Muscle layer of duodenum (tissue), 2 donors: Measurements from ENCODE around the gene CD109.

ENCODE experiments used
- H3K27ac ChIP-seq: one replicate; pipeline ENCODE4 v1.7.0; 2013; ENCODE audit warnings: mild to moderate bottlenecking, low read length
- H3K27me3 ChIP-seq: one replicate; pipeline ENCODE4 v1.7.0; 2013; ENCODE audit warnings: low read depth, mild to moderate bottlenecking, control low read depth, low read length
- H3K36me3 ChIP-seq, 2 donors: one replicate each; pipeline ENCODE4 v1.7.0; 2013; ENCODE audit warnings: low read length in 2 of 2, control low read depth in 1 of 2, mild to moderate bottlenecking in 1 of 2; ENCODE audit not compliant: insufficient read depth in 2 of 2, control insufficient read depth in 1 of 2
- H3K4me1 ChIP-seq, 2 donors: one replicate each; pipeline ENCODE4 v1.7.0; 2013; ENCODE audit warnings: low read length in 2 of 2, mild to moderate bottlenecking in 2 of 2, control low read depth in 1 of 2, moderate library complexity in 1 of 2; ENCODE audit not compliant: insufficient read depth in 2 of 2, control insufficient read depth in 1 of 2
- H3K4me3 ChIP-seq, 2 donors: one replicate each; pipeline ENCODE4 v1.7.0; 2013; ENCODE audit warnings: low read length in 2 of 2, low read depth in 1 of 2, mild to moderate bottlenecking in 1 of 2
- H3K9me3 ChIP-seq, 2 donors: one replicate each; pipeline ENCODE4 v1.7.0; 2013; ENCODE audit warnings: low read length in 2 of 2, control low read depth in 1 of 2, mild to moderate bottlenecking in 1 of 2; ENCODE audit not compliant: control insufficient read depth in 1 of 2
- donor health status: healthy.

The CD109 gene

DNA sequence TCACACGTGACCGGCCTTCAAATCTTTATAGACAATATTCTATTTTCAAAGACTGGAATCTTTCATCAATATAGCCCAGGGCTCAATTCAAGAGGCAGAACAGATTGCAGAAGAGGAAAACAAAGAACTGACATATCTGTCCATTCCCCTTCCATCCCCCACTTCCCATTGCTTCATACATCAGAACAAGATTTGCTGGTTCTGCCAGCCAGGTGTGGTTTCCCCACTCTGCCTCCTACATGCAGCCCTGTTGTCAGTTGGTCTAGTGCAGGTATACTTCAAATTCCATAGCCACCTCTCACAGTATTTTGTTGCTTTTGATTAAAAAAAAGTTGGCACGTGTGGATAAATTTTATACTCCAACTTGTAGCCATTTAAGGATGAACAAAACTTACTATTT, 174.9 kb downstream of the CD109 start:
- Histone ChIP-seq H3K9me3 (peaks cover 0 to 2% of the 10 kb centered on the region in 2 donors), H3K27me3 (no peaks in the 10 kb centered on the region), H3K27ac (no peak overlapping the region), H3K4me1 (peaks cover 0 to under 1% of the 10 kb centered on the region in 2 donors), H3K4me3 (no peak overlapping the region), H3K36me3 (no peaks in the 10 kb centered on the region)

DNA sequence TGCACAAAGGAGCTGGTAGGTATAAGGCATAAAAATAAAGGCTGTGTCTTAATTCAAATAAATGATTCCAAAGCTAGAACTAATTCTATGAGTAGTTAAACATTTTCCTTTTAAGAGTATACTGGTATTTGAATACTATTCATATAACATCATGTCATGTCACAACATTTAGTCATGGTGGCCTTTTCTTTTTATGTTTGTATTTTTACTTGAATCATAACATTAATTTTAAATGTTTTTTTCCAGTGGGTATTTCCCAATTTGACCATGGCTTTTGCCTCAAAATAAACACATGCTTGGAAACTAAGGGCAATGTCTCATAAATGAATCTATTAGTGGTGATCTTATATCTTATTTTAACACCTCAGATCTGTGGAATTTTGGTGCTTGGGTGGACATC, 177.1 kb downstream of the CD109 start:
- H3K4me1 ChIP-seq, result peaks cover 0 to 4% of the 10 kb centered on the region in 2 donors
- no peak overlapping the region for H3K27ac ChIP-seq
- H3K36me3 ChIP-seq, result no peaks in the 10 kb centered on the region

More for the DNA sequence above, 177.1 kb downstream of the CD109 start:
- no peaks in the 10 kb centered on the region for H3K27me3 ChIP-seq
- peaks cover 0 to 2% of the 10 kb centered on the region in 2 donors for H3K9me3 ChIP-seq
- no peak overlapping the region for H3K4me3 ChIP-seq
